Measurements from ENCODE around the gene DLG4.

DLG4 gene

GRCh38 chr17:7207120-7208001 lies 12.3 kb downstream of the DLG4 start (continued):
- TF ChIP-seq OSR2 (tag by site-specific recombination; IDR thresholded peaks at IDR 0.05), result no peak
- peak; percentile 61 for TF ChIP-seq ZBTB17 (tag by site-specific recombination; IDR thresholded peaks at IDR 0.05)
- TF ChIP-seq SCRT2 (tag by site-specific recombination; IDR thresholded peaks at IDR 0.05), result 0 out of 2 replicates have a peak, but pooled peaks have one; percentile 29
- TF ChIP-seq ZFHX2 (tag by site-specific recombination; conservative IDR thresholded peaks at IDR 0.05), result peak; percentile 78
- no peak for TF ChIP-seq ZBTB44 (tag by site-specific recombination; IDR thresholded peaks at IDR 0.05)

DNA sequence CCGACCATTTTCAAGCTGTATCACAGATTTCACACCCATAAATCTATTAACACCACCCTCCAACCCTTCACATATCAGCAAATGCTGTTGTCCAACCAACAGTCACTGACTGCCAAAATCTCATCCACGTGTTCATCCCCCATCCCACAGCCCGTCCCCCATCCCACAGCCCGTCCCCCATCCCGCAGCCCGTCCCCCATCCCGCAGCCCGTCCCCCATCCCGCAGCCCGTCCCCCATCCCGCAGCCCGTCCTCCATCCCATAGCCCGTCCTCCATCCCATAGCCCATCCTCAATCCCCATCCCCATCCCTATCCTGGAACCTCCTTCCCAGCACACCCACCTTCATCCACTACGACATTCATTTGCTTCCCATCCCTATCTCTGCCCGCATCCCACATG lies 14.1 kb downstream of the DLG4 start:
- Histone ChIP-seq H3K9me3 (ENCODE audit: control insufficient read depth, insufficient read depth, low read depth, low read length) (no peaks in the 10 kb centered on the region), H3K4me3 (ENCODE audit: low read depth, low read length) (no peak overlapping the region), H3K27ac (ENCODE audit: extremely low read depth, low read depth, low read length) (no peak overlapping the region), H3K36me3 (ENCODE audit: control insufficient read depth in 2 of 2, insufficient read depth in 1 of 2, low read length in 2 of 2) (peaks cover 9 to 31% of the 10 kb centered on the region in 2 experiments), H3K4me1 (ENCODE audit: control insufficient read depth, insufficient read depth, low read length) (peaks cover 3% of the 10 kb centered on the region; the same call in 1 of the 2 replicates)
- ChIA-PET CTCF (no interaction called here), POLR2A (interaction anchor here (0.9 kb wide), 1 partner anchor 14 kb away, joined by 3 read pairs; the partner anchor contains the start of genes ACADVL and DLG4)
- TF ChIP-seq ZNF426 (tag by site-specific recombination; IDR thresholded peaks at IDR 0.05) (no peak), FEZF1 (tag by site-specific recombination; IDR thresholded peaks at IDR 0.05) (no peak), ZNF211 (tag by site-specific recombination; IDR thresholded peaks at IDR 0.05; ENCODE audit: low read depth) (no peak), EGR2 (tag by site-specific recombination; IDR thresholded peaks at IDR 0.05; ENCODE audit: low read depth) (0 out of 2 replicates have a peak, but pooled peaks have one; percentile 6), SALL2 (tag by site-specific recombination; IDR thresholded peaks at IDR 0.05; ENCODE audit: borderline replicate concordance) (no peak)
- TF ChIP-seq, protein P1, sequence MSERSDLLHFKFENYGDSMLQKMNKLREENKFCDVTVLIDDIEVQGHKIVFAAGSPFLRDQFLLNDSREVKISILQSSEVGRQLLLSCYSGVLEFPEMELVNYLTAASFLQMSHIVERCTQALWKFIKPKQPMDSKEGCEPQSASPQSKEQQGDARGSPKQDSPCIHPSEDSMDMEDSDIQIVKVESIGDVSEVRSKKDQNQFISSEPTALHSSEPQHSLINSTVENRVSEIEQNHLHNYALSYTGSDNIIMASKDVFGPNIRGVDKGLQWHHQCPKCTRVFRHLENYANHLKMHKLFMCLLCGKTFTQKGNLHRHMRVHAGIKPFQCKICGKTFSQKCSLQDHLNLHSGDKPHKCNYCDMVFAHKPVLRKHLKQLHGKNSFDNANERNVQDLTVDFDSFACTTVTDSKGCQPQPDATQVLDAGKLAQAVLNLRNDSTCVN (tag by site-specific recombination; optimal IDR thresholded peaks at IDR 0.05), result peak; percentile 0

GRCh38 chr17:7204828-7205461 lies 14.7 kb downstream of the DLG4 start:
- H3K4me3 ChIP-seq (ENCODE audit: low read depth, low read length), result peak overlapping the region; percentile 41
- no peaks in the 10 kb centered on the region for H3K9me3 ChIP-seq (ENCODE audit: control insufficient read depth, insufficient read depth, low read depth, low read length)
- no peak overlapping the region for H3K27ac ChIP-seq (ENCODE audit: extremely low read depth, low read depth, low read length)
- H3K36me3 ChIP-seq (ENCODE audit: control insufficient read depth in 2 of 2, insufficient read depth in 1 of 2, low read length in 2 of 2), result peaks cover 11 to 31% of the 10 kb centered on the region in 2 experiments
- ChIA-PET CTCF (interaction anchor here (0.6 to 1.3 kb wide), 3 partner anchors 159 to 866 kb away, joined by 3 to 4 read pairs (median 4); no protein-coding TSS in a partner anchor), POLR2A (no interaction called here)
- H3K4me1 ChIP-seq (ENCODE audit: control insufficient read depth, insufficient read depth, low read length), result peaks cover 3% of the 10 kb centered on the region; the same call in 1 of the 2 replicates
- peak; percentile 89 for TF ChIP-seq SP3 (tag by site-specific recombination; IDR thresholded peaks at IDR 0.05)
- TF ChIP-seq ZNF112 (tag by site-specific recombination; IDR thresholded peaks at IDR 0.05), result no peak
- no peak for TF ChIP-seq ZNF843 (tag by site-specific recombination; IDR thresholded peaks at IDR 0.05)
- TF ChIP-seq ZNF311 (tag by site-specific recombination; IDR thresholded peaks at IDR 0.05; ENCODE audit: borderline replicate concordance), result no peak
- peak; percentile 60; the same call in 1 of the 2 replicates for TF ChIP-seq ZFHX2 (tag by site-specific recombination; conservative IDR thresholded peaks at IDR 0.05)
- no peak for TF ChIP-seq ZNF596 (tag by site-specific recombination; IDR thresholded peaks at IDR 0.05)
- TF ChIP-seq, protein P2, sequence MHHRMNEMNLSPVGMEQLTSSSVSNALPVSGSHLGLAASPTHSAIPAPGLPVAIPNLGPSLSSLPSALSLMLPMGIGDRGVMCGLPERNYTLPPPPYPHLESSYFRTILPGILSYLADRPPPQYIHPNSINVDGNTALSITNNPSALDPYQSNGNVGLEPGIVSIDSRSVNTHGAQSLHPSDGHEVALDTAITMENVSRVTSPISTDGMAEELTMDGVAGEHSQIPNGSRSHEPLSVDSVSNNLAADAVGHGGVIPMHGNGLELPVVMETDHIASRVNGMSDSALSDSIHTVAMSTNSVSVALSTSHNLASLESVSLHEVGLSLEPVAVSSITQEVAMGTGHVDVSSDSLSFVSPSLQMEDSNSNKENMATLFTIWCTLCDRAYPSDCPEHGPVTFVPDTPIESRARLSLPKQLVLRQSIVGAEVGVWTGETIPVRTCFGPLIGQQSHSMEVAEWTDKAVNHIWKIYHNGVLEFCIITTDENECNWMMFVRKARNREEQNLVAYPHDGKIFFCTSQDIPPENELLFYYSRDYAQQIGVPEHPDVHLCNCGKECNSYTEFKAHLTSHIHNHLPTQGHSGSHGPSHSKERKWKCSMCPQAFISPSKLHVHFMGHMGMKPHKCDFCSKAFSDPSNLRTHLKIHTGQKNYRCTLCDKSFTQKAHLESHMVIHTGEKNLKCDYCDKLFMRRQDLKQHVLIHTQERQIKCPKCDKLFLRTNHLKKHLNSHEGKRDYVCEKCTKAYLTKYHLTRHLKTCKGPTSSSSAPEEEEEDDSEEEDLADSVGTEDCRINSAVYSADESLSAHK (tag by site-specific recombination; IDR thresholded peaks at IDR 0.05), result no peak
- TF ChIP-seq ZNF677 (tag by site-specific recombination; IDR thresholded peaks at IDR 0.05), result no peak
- no peak for TF ChIP-seq IKZF3 (tag by site-specific recombination; IDR thresholded peaks at IDR 0.05)
- peak; percentile 59; the same call in 1 of the 2 replicates for TF ChIP-seq ZNF324 (tag by site-specific recombination; IDR thresholded peaks at IDR 0.05)
- TF ChIP-seq SP7 (tag by site-specific recombination; IDR thresholded peaks at IDR 0.05), result peak; percentile 59; the same call in 1 of the 2 replicates
- TF ChIP-seq ZNF146 (tag by site-specific recombination; IDR thresholded peaks at IDR 0.05), result no peak
- TF ChIP-seq ZNF654 (tag by site-specific recombination; IDR thresholded peaks at IDR 0.05; ENCODE audit: low read depth), result no peak
- no peak for TF ChIP-seq TCF7L2 (IDR thresholded peaks at IDR 0.05; ENCODE audit: borderline replicate concordance, low read depth, low read length)
- no peak for TF ChIP-seq ZNF837 (tag by site-specific recombination; IDR thresholded peaks at IDR 0.05)
- peak; percentile 80 for TF ChIP-seq SP2 (tag by site-specific recombination; IDR thresholded peaks at IDR 0.05)
- TF ChIP-seq ZNF514 (tag by site-specific recombination; IDR thresholded peaks at IDR 0.05), result no peak
- TF ChIP-seq ZBTB8A (tag by site-specific recombination; IDR thresholded peaks at IDR 0.05), result peak; percentile 49

Measured in HEK293 (cell line).